Neural progenitor cell (in vitro differentiated cells): ENCODE results near the gene NUP50.

Experiments
- CTCF ChIP-seq: fragments of 200-600 bp; sonication (generic); IDR thresholded peaks from 2 replicates; pipeline ENCODE4 v1.5.1; 2017; ENCODE audit warnings: antibody characterized with exemption, mild to moderate bottlenecking
- EZH2 ChIP-seq: fragments of 200-600 bp; sonication (generic); IDR thresholded peaks from 2 replicates; pipeline ENCODE4 v1.6.1; 2017; ENCODE audit warnings: antibody characterized with exemption, mild to moderate bottlenecking, moderate library complexity
- EZH2phosphoT487 ChIP-seq: fragments of 200-600 bp; sonication (generic); IDR thresholded peaks from 2 replicates; pipeline ENCODE4 v1.6.1; 2017; ENCODE audit warnings: antibody characterized with exemption

- no peak for TF ChIP-seq CTCF
- TF ChIP-seq EZH2 = no peak
- TF ChIP-seq EZH2phosphoT487 = no peak
Observed at GRCh38 chr22:45190202-45190872, 26.6 kb downstream of the NUP50 start.
